GM19452 (cell line): ENCODE results near the gene NACC2.
"Not testable (repeated sequence)": the region's sequence is repeated elsewhere in the genome, so short reads cannot be mapped to it uniquely, and the experiment has no call there.

Source experiments
- ATAC-seq: cut with Tn5 transposase; IDR thresholded peaks from one replicate; pipeline ENCODE4 v1.9.1; 2021; ENCODE audit not compliant: unreplicated experiment

The NACC2 gene

GRCh38 chr9:136048560-136049411, 46.3 kb downstream of the NACC2 start:
- no peak for ATAC-seq

GRCh38 chr9:136047775-136048559, 47.1 kb downstream of the NACC2 start:
- ATAC-seq: no peak

- ATAC-seq: no peak
These were observed 47.9 kb downstream of the NACC2 start for GRCh38 chr9:136047076-136047774.

- no peak for ATAC-seq
These were observed 48.6 kb downstream of the NACC2 start for GRCh38 chr9:136046554-136046920.

GRCh38 chr9:136045595-136046553, 49.2 kb downstream of the NACC2 start:
- ATAC-seq: no peak

GRCh38 chr9:136044971-136045594, 50.0 kb downstream of the NACC2 start:
- no peak for ATAC-seq

GRCh38 chr9:136044207-136044970, 50.7 kb downstream of the NACC2 start:
- ATAC-seq: no peak

- no peak for ATAC-seq
These were observed 51.6 kb downstream of the NACC2 start for GRCh38 chr9:136043441-136043991.

GRCh38 chr9:136042541-136042940, 52.5 kb downstream of the NACC2 start:
- ATAC-seq: no peak

GRCh38 chr9:136040848-136041247, 54.2 kb downstream of the NACC2 start:
- ATAC-seq: not testable (repeated sequence)

- no peak for ATAC-seq
These were observed 55.6 kb downstream of the NACC2 start for GRCh38 chr9:136039488-136039887.

GRCh38 chr9:136036848-136037247, 58.2 kb downstream of the NACC2 start:
- ATAC-seq: no peak

GRCh38 chr9:136036050-136036449, 59.0 kb downstream of the NACC2 start:
- ATAC-seq: no peak

GRCh38 chr9:136031741-136032730, 63.1 kb downstream of the NACC2 start:
- ATAC-seq: no peak

- no peak for ATAC-seq
These were observed 64.0 kb downstream of the NACC2 start for GRCh38 chr9:136031094-136031493.

GRCh38 chr9:136029556-136029955, 65.5 kb downstream of the NACC2 start:
- ATAC-seq: no peak

- no peak for ATAC-seq
These were observed 66.2 kb downstream of the NACC2 start for GRCh38 chr9:136028760-136029470.
